ENCODE results near the gene HOXC9. TPM values are rescaled to one million over a fixed set of nuclear protein-coding genes. Genes with fewer than 3 reads are reported as not detected.

The HOXC9 gene
- polyA plus RNA-seq, 1 of the 3 experiments (the other 2 are of a cell fraction), result 1.9 TPM

- Histone ChIP-seq H3K4me1 (ENCODE audit: control insufficient read depth in 1 of 2, insufficient read depth in 2 of 2, low read depth in 1 of 2, low read length in 1 of 2) (no peaks in the 10 kb centered on the region; a peak in 1 of 4 replicates), H3K4me3 (ENCODE audit: low read depth in 2 of 2, low read length in 1 of 2) (no peak overlapping the region), H4K20me1 (ENCODE audit: insufficient read depth) (peaks cover 13% of the 10 kb centered on the region; the same call in 1 of the 2 replicates), H3F3A (replicated peaks; ENCODE audit: insufficient read depth) (no peaks in the 10 kb centered on the region), H3K9me3 (no peaks in the 10 kb centered on the region), H3K79me2 (ENCODE audit: insufficient read depth) (no peaks in the 10 kb centered on the region), H2AFZ (ENCODE audit: low read depth) (no peak overlapping the region), H3K36me3 (replicated peaks in 1 of 2; ENCODE audit: control insufficient read depth in 1 of 2, insufficient read depth in 2 of 2, low read length in 1 of 2) (no peaks in the 10 kb centered on the region), H3K4me2 (no peak overlapping the region), H3K27me3 (ENCODE audit: insufficient read depth) (peaks cover 99% of the 10 kb centered on the region), H3K27ac (ENCODE audit: low read depth in 2 of 2, low read length in 1 of 2) (no peak overlapping the region), H3K9me2 (no peaks in the 10 kb centered on the region), H3K9ac (no peak overlapping the region)
- no peak for DNase-seq
- WGBS (ENCODE audit: low lambda C conversion rate), result 25% methylated on average over 29 of the region's 34 CpGs
- ChIA-PET CTCF (interaction anchor here (0.7 to 2.6 kb wide), 10 partner anchors 11 to 1829 kb away, joined by 3 to 11 read pairs (median 4); partner anchors contain the start of gene HOXC10), POLR2A (no interaction called here)
- no peak for TF ChIP-seq ELF1 (IDR thresholded peaks at IDR 0.05)
- no peak for TF ChIP-seq USF2 (IDR thresholded peaks at IDR 0.05; ENCODE audit: borderline replicate concordance, low read depth, low read length)
- no peak for TF ChIP-seq USF1 (IDR thresholded peaks at IDR 0.05; ENCODE audit: borderline replicate concordance, low read depth)
- no peak for TF ChIP-seq FOSL2 (IDR thresholded peaks at IDR 0.05; ENCODE audit: borderline replicate concordance, low read depth)
- TF ChIP-seq CTCF (IDR thresholded peaks at IDR 0.05), result no peak
- no peak for TF ChIP-seq RAD21 (IDR thresholded peaks at IDR 0.05; ENCODE audit: low read length)
Observed at GRCh38 chr12:53950789-53951576, 49.0 kb upstream of the HOXC9 start.

- DNase-seq, result no peak
- peaks cover 99% of the 10 kb centered on the region for H3K27me3 ChIP-seq (ENCODE audit: insufficient read depth)
- ChIA-PET POLR2A (no interaction called here), CTCF (interaction anchor here (0.8 to 2.9 kb wide), 13 partner anchors 10 to 1078 kb away, joined by 3 to 11 read pairs (median 4); partner anchors contain the start of genes HOXC10 and HOXC13)
- H2AFZ ChIP-seq (ENCODE audit: low read depth), result no peak overlapping the region
- H3K9ac ChIP-seq, result no peak overlapping the region
- H3K9me3 ChIP-seq, result no peaks in the 10 kb centered on the region
- H3K4me3 ChIP-seq (ENCODE audit: low read depth in 2 of 2, low read length in 1 of 2), result no peak overlapping the region
- 32% methylated on average over 34 of the region's 47 CpGs for WGBS (ENCODE audit: low lambda C conversion rate)
- H3K4me2 ChIP-seq, result no peak overlapping the region
- no peaks in the 10 kb centered on the region for H3F3A ChIP-seq (replicated peaks; ENCODE audit: insufficient read depth)
- no peaks in the 10 kb centered on the region for H3K9me2 ChIP-seq
- no peaks in the 10 kb centered on the region for H3K79me2 ChIP-seq (ENCODE audit: insufficient read depth)
- TF ChIP-seq EZH2phosphoT487 (IDR thresholded peaks at IDR 0.05; ENCODE audit: borderline replicate concordance, low read depth) (peak; percentile 73; the same call in 1 of the 2 replicates), CHD2 (IDR thresholded peaks at IDR 0.05; ENCODE audit: low read length, partially characterized antibody) (no peak)
- peaks cover 13% of the 10 kb centered on the region; the same call in 1 of the 2 replicates for H4K20me1 ChIP-seq (ENCODE audit: insufficient read depth)
- H3K4me1 ChIP-seq (ENCODE audit: control insufficient read depth in 1 of 2, insufficient read depth in 2 of 2, low read depth in 1 of 2, low read length in 1 of 2), result no peaks in the 10 kb centered on the region; a peak in 1 of 4 replicates
- no peaks in the 10 kb centered on the region for H3K36me3 ChIP-seq (replicated peaks in 1 of 2; ENCODE audit: control insufficient read depth in 1 of 2, insufficient read depth in 2 of 2, low read length in 1 of 2)
- H3K27ac ChIP-seq (ENCODE audit: low read depth in 2 of 2, low read length in 1 of 2), result no peak overlapping the region
Observed at GRCh38 chr12:53951577-53952334, 48.2 kb upstream of the HOXC9 start.

Data from SK-N-SH (cell line).